Fibroblast of skin of scalp (primary cell): ENCODE results near the gene S100A7. TPM values are rescaled to one million over a fixed set of nuclear protein-coding genes. Genes with fewer than 3 reads are reported as not detected.

ENCODE experiments used
- DNase-seq: peaks from one replicate; pipeline ENCODE4 v3.0.0-alpha.2; 2013
- polyA plus RNA-seq, 2 experiments: library from polyadenylated mRNA; unstranded; fragments of 120-200 nt; gene quantifications; one replicate each; pipeline ENCODE4 v1.2.1, GENCODE V29; 2013; ENCODE audit not compliant: insufficient read length in 2 of 2

The S100A7 gene
- not detected for polyA plus RNA-seq (2013, experiment 1 of 2; ENCODE audit: insufficient read length)
- polyA plus RNA-seq (2013, experiment 2 of 2; ENCODE audit: insufficient read length), result not detected

- no peak for DNase-seq
Observed at GRCh38 chr1:153460551-153460950, at the start of gene S100A7. TSS of gene S100A7 (minus strand) at chr1:153460651. CDS start at chr1:153459013, 1,638 bp downstream.

GRCh38 chr1:153509729-153510354 lies 49.4 kb upstream of the S100A7 start:
- DNase-seq, result peak; percentile 38

GRCh38 chr1:153509036-153509435 lies 48.6 kb upstream of the S100A7 start:
- DNase-seq, result no peak

DNA sequence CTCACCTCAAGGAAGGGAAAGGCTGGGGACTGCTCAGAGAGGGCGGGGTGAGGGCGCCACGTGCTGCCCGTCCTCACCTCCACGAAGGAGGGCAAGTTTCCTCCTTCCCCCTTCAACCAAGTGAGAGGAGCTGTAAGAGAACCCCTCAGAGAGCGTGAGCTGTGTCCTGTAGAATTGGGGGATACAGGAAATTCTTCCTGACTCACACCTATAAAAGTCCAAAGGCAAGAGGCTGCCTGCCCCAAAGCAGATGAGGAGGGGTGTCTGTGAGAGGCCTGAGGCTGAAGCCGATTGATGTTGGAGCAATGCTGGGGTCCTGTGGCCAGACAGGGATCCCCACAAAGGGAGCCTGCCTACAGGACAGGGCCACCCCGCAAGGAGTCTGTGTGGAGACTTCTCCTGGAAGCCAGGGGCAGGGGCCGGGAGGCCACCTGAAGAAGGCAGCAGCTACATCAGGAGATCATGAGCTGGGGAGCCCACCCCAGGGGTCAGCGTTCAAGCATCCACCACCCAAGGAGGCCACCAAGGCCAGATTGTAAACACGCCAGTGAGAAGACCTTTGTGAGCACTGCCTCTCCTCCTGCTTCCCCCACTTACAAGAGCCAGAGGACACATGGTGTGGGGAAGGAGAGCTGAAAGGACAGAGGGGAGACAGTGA lies 47.6 kb upstream of the S100A7 start:
- DNase-seq, result no peak

DNA sequence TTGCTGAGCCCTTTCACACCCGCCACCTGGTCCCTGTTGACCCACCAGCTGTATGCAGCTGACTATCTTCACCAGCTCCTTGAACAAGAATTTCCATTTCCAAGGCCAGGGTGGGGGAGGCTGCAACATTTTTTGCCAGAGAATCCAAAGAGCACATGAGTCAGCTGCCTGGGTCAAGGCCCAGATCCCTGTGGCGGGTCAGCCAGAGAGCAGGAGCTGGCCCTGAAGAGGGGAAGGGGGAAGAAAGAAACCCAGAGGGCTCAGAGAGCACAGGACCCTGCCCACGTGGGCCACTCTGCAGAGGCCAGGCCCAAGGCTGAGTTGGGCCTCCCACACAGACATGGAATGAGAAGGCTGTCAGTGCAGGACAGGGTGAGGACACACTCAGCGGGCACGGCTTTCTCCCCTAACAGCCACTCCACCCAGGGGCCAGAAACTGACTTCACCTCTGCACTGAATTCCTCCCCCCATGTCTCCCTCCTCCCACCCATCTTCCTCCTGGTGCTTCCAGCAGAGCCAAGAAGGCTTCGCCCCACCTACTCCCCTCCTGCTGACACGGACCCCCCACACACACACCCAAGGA lies 46.5 kb upstream of the S100A7 start:
- DNase-seq, result peak; percentile 87

GRCh38 chr1:153506386-153506785 lies 45.9 kb upstream of the S100A7 start:
- DNase-seq, result no peak

DNA sequence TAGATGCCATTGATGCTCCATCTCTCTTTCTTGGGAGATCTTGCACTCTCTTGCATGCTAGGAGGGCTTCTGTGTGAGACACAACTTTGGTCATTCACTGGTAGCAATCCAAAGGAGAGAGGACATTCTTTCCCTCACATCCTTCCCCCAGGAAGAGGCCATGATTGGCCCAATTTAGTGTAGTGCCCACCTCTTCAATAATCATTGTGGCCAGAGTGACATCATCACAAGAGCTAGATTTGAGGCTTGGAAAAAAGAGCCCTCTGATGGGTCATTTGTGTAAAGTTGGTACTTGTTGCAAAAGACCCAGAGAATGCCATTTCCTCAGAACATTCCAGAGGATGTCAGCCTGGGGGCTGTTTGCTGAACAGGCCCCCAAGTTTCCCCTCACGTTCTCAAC lies 45.1 kb upstream of the S100A7 start:
- peak; percentile 32 for DNase-seq

- no peak for DNase-seq
Observed at GRCh38 chr1:153503766-153504165, 43.3 kb upstream of the S100A7 start.

- no peak for DNase-seq
Observed at GRCh38 chr1:153498746-153499145, 38.3 kb upstream of the S100A7 start.

- no peak for DNase-seq
Observed at GRCh38 chr1:153495536-153495935, 35.1 kb upstream of the S100A7 start.

DNA sequence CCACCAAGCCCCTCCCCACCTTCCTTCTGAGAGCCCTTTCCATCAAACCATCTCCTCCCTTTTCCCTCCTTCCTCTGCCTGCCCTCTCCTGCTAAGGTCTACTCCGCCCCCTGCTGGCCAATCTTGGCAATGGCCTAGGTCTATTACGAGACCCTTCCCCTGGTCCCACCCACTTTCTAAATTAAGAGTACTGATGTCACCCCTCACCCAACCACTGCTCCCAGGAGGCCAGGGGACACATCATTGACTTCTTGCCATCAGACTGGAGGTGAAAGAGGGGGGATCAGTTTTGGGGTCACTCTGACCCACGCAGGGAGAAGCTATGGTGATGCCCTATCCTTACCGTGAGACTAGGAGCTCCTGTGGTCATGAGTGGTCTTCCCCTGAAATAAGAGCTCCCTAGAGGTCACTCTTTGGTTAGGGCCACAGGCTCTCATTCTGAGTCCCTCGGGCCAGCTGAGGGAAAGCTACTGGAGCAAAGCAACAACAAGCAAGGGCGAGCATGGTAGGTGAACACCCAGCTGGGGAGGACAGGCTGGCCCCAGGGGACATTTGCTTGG lies 34.6 kb upstream of the S100A7 start:
- peak; percentile 66 for DNase-seq

DNA sequence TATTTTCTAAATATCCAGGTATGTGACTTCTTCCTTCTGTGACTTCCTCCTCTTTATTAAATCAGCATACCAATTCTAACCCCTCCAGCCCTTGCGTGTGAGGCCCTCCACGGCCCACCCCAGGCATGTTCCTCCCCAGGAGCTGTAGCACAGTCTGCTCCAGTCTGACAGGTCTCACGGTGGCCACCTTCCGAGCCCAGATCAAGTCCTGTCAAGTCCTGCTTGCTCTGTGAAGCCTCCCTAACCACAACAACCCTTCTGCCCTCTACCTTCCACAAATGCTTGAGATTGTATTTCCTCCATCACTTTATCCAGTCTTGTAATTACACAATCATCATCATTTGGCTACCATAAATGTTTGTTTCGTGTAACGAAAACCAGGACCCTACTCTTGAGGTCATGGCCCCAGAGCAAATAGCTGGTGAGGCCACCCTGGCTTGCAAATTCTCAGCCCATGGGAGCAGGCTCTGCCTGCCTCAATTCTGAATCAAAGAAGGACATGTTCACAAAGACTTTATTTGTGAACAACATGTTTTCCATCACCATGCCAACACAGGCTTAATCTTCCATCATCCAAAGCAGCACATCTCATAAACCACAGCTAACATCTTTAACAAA lies 33.0 kb upstream of the S100A7 start:
- no peak for DNase-seq

GRCh38 chr1:153490272-153491051 lies 30.0 kb upstream of the S100A7 start:
- peak; percentile 63 for DNase-seq

- peak; percentile 70 for DNase-seq
Observed at GRCh38 chr1:153488731-153489130, 28.3 kb upstream of the S100A7 start.

GRCh38 chr1:153487707-153488106 lies 27.3 kb upstream of the S100A7 start:
- DNase-seq, result no peak

DNA sequence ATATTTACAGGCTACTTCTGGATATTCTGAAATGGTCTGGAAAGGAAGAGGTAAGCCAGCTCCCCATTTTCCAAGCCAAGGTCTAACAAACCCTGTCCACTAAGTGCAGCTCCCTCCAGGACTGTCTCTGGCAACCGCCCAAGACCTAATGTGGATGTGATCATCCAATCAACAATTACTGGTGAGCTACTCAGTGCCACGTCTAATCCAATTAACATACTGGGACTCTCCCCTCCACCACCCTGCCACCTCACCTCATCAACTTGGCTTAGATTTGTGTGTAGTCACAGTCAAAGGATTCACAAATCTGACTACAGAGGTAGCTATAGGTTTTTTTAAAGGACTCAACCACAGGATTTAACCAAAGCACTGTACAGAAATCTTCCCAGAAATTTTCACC lies 25.4 kb upstream of the S100A7 start:
- DNase-seq, result no peak

GRCh38 chr1:153483776-153484175 lies 23.3 kb upstream of the S100A7 start:
- DNase-seq, result no peak

GRCh38 chr1:153481124-153481523 lies 20.7 kb upstream of the S100A7 start:
- DNase-seq, result no peak

DNA sequence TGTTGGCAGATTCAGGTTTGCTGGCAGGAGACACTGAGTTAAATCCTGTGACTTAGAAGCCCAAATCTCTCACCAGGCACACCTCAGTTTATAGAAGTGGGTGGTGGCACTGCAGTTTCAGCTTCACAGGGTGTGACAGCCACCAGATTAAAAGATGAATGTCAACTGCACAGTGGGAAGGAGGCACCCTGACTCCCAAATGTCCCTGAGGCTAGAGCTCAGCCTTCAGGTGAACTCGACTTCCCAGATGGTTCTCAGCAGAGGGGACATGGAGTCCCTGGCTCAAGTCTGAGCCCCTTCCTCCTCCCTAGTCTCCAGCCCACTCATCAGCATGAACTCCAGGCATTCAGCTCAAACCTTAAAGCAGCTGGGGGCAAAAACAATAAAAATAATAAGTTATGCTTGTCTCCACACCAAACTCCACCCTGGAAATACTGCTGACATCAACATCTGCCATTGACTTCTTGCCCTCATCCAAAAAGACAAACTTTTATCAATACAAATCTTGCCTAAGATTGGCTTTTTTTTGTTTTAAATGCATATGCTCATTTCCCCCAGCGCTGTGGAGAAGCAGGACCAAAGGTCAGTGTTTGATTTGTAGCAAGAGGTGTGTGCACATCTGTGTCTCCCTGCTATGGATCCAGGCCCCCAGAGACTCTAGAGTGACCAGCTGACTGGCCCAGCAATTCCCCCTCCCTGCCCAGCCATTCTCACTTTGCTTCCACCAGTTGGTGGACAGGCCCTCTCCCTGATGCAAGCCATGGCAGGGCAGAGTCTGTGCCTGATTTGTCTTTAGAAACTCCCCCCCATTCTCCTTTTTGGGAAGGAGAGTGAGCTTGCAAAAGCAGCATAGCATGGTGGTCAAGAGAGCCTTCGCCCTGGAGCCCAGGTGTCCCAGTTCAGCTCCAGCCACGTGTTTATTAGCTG lies 18.5 kb upstream of the S100A7 start:
- no peak for DNase-seq

DNA sequence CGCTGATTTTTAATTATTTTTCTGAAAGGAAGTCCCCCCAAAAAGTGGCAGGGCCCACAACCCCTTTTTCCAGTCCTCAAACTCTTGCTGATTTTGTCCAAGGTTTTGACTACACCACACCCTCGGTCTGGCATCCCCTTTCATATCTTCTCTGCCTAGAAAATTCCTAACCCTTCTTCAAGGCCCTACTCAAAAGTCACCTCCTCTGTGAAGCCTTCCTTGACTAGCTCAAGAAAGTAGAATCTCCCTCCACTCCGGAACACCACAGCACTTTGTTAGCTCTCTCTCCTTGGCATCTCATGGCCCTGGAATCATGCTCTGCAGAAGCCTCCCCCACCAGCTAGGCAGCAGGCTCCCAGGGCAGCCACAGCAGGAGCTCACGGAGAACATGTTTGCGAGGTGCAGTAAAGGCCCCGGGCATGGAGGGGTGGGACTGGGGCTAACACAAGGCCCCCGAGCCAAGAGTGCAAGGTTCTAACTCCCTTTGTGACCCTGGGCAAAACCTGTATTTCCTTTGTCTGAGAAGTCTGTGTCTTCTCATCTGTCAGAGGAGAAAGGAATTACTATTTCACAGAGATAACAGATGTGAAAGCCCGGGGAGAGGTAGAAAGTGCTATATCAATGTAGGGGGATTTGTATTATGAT lies 17.7 kb upstream of the S100A7 start:
- no peak for DNase-seq
